Bronchial epithelial cell (primary cell): Measurements from ENCODE around the gene KRTAP4-7. TPM values are rescaled to one million over a fixed set of nuclear protein-coding genes. Genes with fewer than 3 reads are reported as not detected.
"Not testable (repeated sequence)": the region's sequence is repeated elsewhere in the genome, so short reads cannot be mapped to it uniquely, and the experiment has no call there.

Experiments
- DNase-seq: peaks from one replicate; pipeline ENCODE4 v3.0.0-alpha.2; 2010; ENCODE audit warnings: low read depth
- FAIRE-seq: peaks from 2 replicates; lab custom pipeline; 2011; peaks lifted over from hg19 to GRCh38; lab: Jason Lieb, UNC
- H3K27me3 ChIP-seq: 2 replicates; pipeline ENCODE4 v1.5.1; 2011; ENCODE audit warnings: low read length; ENCODE audit not compliant: control insufficient read depth, insufficient read depth
- H3K36me3 ChIP-seq: 2 replicates; pipeline ENCODE4 v1.5.1; 2011; ENCODE audit warnings: low read length; ENCODE audit not compliant: control insufficient read depth, insufficient read depth
- H3K4me3 ChIP-seq: 2 replicates; pipeline ENCODE4 v1.5.1; 2011; ENCODE audit warnings: mild to moderate bottlenecking, low read depth, low read length, control low read depth
- total RNA-seq: library from RNA; depleted of rRNA; stranded (reverse); fragments of >200 nt; gene quantifications from 2 replicates; pipeline ENCODE4 v1.2.1, GENCODE V29; 2014
- TF ChIP-seq, protein P1 (sequence below): IDR thresholded peaks from 2 replicates; pipeline ENCODE4 v1.5.1; 2011; ENCODE audit warnings: mild to moderate bottlenecking, moderate library complexity, low read length, control low read depth, inconsistent platforms; ENCODE audit not compliant: insufficient read depth, severe bottlenecking

The KRTAP4-7 gene
- total RNA-seq, 1 donor from 2014 or later = not detected

DNA sequence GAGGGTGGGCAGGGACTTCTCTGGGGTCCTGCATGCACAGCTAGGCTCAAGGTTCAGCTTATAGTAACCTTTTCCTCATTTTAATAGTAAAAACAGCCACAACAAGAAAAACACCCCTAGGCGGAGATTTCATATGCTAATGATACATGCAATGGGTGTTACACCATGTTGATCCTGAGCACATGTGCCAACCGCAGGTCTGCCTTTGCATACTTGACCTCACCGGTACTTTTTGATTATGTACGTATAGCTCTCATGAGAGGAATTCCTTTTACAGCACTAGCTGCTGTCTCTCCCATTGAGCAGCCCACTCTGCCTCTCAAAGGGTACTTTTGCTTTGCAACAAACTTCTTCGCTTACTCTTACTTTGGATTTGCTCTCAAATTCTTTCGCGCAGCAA lies 12.1 kb downstream of the KRTAP4-7 start:
- no peak overlapping the region for H3K4me3 ChIP-seq
- peak; percentile 7 for DNase-seq
- FAIRE-seq = no peak
- TF ChIP-seq, protein P1, sequence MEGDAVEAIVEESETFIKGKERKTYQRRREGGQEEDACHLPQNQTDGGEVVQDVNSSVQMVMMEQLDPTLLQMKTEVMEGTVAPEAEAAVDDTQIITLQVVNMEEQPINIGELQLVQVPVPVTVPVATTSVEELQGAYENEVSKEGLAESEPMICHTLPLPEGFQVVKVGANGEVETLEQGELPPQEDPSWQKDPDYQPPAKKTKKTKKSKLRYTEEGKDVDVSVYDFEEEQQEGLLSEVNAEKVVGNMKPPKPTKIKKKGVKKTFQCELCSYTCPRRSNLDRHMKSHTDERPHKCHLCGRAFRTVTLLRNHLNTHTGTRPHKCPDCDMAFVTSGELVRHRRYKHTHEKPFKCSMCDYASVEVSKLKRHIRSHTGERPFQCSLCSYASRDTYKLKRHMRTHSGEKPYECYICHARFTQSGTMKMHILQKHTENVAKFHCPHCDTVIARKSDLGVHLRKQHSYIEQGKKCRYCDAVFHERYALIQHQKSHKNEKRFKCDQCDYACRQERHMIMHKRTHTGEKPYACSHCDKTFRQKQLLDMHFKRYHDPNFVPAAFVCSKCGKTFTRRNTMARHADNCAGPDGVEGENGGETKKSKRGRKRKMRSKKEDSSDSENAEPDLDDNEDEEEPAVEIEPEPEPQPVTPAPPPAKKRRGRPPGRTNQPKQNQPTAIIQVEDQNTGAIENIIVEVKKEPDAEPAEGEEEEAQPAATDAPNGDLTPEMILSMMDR = no peak
- no peaks in the 10 kb centered on the region for H3K27me3 ChIP-seq
- no peaks in the 10 kb centered on the region for H3K36me3 ChIP-seq

DNA sequence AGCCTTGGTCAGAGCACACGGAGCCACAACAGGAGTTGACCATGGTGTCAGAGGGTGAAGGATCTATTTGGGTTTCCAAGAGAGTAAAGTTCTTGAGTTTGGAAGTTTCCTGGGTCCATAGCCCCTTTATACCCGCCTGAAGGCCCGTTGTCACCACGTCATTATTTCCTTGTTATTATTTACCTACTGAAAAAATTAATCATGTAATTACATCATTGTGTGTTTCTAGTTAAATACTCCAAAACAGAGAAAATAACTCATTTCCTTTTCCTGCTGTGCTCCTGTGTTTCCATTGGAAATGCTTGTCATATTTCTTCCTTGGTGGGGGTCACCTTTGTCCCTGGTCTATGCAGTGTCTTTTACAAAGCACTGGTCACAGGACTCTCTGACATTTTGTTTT lies 14.1 kb downstream of the KRTAP4-7 start, which contains the start of gene KRTAP4-8:
KRTAP4-8 (minus strand) TSS at position 101 of the 400 bp plus-strand sequence; CDS start at position 43, 58 bp downstream.
- H3K4me3 ChIP-seq = no peak within 1 kb of the TSS
- DNase-seq = no peak
- no peak for FAIRE-seq
- H3K36me3 ChIP-seq = no peaks in the 10 kb centered on the region
- TF ChIP-seq, protein P1 = no peak
- no peaks in the 10 kb centered on the region for H3K27me3 ChIP-seq

DNA sequence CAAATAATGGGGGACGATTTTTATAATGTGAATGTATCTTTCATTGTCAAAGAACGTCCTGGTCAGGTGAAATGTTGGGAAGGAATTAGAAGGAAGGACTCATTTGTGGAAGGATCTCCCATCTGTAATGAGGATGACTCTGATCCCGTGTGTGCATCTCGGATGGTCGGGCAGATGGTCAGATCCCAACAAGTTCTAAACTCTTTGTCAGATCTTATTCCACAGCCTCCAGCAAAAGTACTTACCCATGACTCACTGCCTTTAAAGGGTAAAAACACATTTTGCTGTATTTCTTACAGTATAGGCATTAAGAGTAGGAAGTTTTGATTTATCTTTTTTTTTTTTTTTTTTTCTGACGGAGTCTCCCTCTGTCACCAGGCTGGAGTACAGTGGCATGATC lies 14.5 kb downstream of the KRTAP4-7 start:
- DNase-seq (peak; percentile 78), FAIRE-seq (no peak)

DNA sequence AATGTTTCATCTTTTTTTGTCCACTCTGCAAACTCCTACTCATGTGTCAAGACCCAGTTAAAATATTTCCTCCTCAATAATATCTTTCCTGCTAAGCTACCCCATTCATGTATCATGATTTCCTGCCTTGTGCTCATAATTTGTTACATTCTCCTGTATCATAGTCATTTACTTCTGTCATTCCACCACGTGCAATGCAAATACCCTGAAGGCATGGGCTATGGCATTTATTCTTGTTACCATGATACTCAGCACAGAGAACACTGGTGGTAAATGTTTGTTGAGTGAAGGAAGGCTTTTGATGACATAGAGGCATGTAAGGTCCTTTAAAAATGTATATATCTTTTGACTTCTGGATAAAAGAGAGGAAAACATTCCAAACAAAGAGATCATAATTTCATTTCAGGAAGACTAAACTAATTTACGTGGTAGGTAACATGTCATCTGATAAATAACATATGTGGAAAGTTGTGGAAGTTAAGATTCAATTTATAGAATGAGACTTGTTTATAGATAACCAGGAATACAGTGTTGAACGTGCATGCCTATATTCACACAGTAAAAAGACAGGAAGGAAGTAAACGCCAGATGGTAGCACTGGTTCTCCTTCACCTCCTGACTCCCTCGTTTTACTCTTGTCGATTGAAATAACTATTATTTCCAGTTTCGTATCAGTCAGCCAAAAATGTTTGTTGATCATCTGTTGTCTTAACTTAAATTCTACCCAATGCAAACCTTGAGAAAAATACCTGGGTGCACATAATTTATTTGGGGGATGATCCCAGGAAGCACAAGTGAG lies 15.9 kb downstream of the KRTAP4-7 start:
- not testable (repeated sequence) for H3K4me3 ChIP-seq, H3K36me3 ChIP-seq, H3K27me3 ChIP-seq
- DNase-seq = peak; percentile 93
- FAIRE-seq = peak; percentile 28

More for the DNA sequence above, 14.5 kb downstream of the KRTAP4-7 start:
- TF ChIP-seq, protein P1 = no peak
- H3K27me3 ChIP-seq = no peaks in the 10 kb centered on the region
- H3K36me3 ChIP-seq = no peaks in the 10 kb centered on the region
- no peak overlapping the region for H3K4me3 ChIP-seq

DNA sequence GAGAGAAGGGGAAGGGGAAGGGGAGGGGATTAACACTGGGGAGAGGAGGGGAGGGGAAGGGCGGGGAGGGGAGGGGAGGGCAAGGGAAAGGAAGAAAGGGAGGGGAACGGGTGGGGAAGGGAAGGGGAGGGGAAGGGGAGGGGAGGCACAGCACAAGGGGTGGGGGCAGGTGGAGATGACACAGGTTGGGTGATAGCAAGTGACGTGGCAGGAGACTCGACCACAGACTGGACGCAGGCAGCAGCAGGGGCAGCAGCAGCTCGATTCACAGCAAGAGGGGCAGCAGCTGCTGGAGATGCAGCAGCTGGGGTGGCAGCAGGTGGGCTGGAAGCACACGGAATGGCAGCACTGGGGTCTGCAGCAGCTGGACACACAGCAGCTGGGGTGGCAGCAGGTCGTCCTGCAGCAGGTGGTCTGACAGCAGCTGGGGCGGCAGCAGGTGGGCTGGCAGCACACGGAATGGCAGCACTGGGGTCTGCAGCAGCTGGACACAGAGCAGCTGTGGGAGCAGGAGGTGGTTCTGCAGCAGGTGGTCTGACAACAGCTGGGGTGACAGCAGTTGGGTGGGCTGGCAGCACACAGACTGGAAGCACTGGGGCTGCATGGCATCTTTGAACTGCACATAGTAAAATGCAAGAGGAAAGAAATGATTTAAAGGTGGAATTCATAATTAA lies 17.8 kb downstream of the KRTAP4-7 start, which contains the start of gene KRTAP4-16:
KRTAP4-16 (minus strand) TSS at position 624 of the 674 bp plus-strand sequence; CDS start at position 624, 0 bp downstream.
- FAIRE-seq = no peak
- H3K36me3 ChIP-seq = no peaks in the 10 kb centered on the region
- TF ChIP-seq, protein P1 = no peak

DNA sequence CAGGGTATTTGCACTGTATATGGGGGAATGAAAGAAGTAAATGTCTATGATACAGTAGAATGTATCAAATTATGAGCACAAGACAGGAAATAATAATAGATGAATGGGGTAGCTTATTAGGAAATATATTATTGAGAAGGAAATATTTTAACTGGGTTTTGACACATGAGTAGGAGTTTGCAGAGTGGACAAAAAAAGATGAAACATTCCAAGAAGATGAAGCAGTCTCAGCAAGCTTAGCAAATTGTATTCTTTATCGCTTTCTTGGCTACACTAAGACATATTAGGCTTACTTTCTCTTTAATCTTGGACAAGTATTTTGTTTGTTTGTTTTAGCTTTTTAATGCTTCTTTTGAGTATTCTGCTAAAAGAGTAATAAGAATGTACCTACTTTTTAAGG lies 19.9 kb downstream of the KRTAP4-7 start:
- no peak for FAIRE-seq
- DNase-seq = no peak
- Histone ChIP-seq H3K27me3 (no peaks in the 10 kb centered on the region), H3K36me3 (no peaks in the 10 kb centered on the region), H3K4me3 (no peak overlapping the region)
- TF ChIP-seq, protein P1 = no peak

More for the DNA sequence above, 17.8 kb downstream of the KRTAP4-7 start, which contains the start of gene KRTAP4-16:
- no peaks in the 10 kb centered on the region for H3K27me3 ChIP-seq
- DNase-seq = no peak
- no peak within 1 kb of the TSS for H3K4me3 ChIP-seq

DNA sequence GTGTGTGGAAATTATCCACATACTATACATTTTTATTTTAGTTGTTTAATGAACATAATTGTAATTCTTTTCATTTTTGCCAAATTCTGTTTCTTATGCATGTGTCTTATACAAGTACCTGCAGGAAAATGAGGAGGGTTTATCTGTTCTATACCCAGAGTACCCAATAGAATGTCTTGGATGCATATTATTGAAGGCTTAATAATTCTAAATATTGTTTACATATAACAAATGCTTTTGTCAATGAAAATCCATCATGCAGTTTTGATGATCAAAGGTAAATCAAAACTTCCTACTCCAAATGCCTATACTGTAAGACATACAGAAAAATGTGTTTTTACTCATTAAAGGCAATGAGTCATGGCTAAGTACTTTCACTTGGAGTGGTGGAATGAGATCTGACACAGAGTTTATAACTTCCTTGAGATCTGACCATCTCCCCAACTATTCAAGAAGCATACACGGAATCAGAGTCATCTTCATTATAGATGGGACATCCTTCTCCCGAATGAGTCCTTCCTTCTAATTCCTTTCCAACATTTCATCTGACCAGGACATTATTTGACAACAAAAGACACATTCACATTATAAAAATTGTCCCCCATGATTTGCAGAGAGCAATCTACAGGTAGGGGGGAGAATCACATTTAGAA lies 20.6 kb downstream of the KRTAP4-7 start:
- peak; percentile 46 for DNase-seq

DNA sequence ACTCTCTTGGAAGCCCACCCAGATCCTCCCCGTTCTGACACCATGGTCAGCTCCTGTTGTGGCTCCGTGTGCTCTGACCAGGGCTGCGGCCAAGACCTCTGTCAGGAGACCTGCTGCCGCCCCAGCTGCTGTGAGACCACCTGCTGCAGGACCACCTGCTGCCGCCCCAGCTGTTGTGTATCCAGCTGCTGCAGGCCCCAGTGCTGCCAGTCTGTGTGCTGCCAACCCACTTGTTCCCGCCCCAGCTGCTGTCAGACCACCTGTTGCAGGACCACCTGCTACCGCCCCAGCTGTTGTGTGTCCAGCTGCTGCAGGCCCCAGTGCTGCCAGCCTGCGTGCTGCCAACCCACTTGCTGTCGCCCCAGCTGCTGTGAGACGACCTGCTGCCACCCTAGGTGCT lies 21.4 kb downstream of the KRTAP4-7 start, which contains the start of gene KRTAP4-9:
KRTAP4-9 (plus strand) TSS at position 43 of the 400 bp plus-strand sequence; CDS start at position 43, 0 bp downstream.
- not testable (repeated sequence) for H3K36me3 ChIP-seq, DNase-seq, FAIRE-seq

More for the DNA sequence above, 20.6 kb downstream of the KRTAP4-7 start:
- FAIRE-seq, H3K27me3 ChIP-seq, H3K36me3 ChIP-seq, H3K4me3 ChIP-seq: not testable (repeated sequence)

More for the DNA sequence above, 21.4 kb downstream of the KRTAP4-7 start, which contains the start of gene KRTAP4-9:
- H3K27me3 ChIP-seq, H3K4me3 ChIP-seq: not testable (repeated sequence)
